ENCODE data around the gene GIMAP1.

Gene GIMAP1

DNA sequence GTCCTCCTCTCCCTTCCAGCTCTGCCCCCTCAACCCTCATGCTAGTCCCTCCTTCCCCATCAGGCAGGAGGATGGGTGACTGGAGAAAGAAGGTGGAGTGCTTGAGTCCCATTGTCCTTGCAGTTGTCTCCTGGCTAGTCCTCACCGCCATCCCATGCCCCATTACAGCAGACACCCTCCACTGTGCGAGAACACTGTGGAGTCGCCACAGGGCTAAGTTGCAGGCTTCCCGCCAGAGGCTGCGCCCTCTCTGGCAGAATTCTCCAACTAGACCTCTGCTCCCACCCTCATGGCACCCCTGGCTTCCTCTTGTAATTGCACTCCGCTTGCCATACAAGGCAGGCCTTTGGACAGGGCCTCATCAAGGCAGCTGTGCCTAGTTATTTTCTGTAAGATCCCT, 27.8 kb upstream of the GIMAP1 start:
- no peak overlapping the region for H3K9ac ChIP-seq (ENCODE audit: low read length)
- no peaks in the 10 kb centered on the region for H3K4me1 ChIP-seq (ENCODE audit: control insufficient read depth, low read depth, low read length)

DNA sequence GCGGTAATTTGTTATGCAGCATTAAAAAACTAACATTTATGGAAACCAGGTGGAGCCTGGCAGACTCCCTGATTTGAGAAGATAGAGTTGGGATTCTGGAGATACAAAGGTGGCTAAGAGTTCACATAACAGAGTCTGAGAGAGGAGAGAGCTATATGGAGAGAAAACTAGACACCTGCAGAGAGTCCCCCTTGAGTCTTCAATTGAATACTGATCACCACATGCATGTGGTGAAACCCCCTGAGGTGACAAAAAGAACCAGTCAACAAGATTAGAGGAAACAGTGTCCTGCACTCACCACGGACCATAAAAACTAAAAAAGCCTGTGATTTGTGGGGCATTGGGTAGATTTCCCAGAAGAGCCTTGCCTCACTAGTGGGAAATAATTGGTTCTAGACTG, 20.8 kb upstream of the GIMAP1 start:
- Histone ChIP-seq H3K4me1 (ENCODE audit: control insufficient read depth, low read depth, low read length) (no peaks in the 10 kb centered on the region), H3K27me3 (ENCODE audit: control insufficient read depth, insufficient read depth, low read length) (no peaks in the 10 kb centered on the region), H3K27ac (ENCODE audit: low read length) (no peak overlapping the region), H3K4me3 (ENCODE audit: low read length) (no peak overlapping the region), H3K36me3 (ENCODE audit: control insufficient read depth, low read depth, low read length) (no peaks in the 10 kb centered on the region), H3K9ac (ENCODE audit: low read length) (no peak overlapping the region), H3K9me3 (ENCODE audit: control insufficient read depth, low read depth, low read length) (no peaks in the 10 kb centered on the region)

More for the DNA sequence above, 27.8 kb upstream of the GIMAP1 start:
- H3K27ac ChIP-seq (ENCODE audit: low read length): no peak overlapping the region
- H3K36me3 ChIP-seq (ENCODE audit: control insufficient read depth, low read depth, low read length): no peaks in the 10 kb centered on the region
- no peaks in the 10 kb centered on the region for H3K9me3 ChIP-seq (ENCODE audit: control insufficient read depth, low read depth, low read length)
- H3K4me3 ChIP-seq (ENCODE audit: low read length): no peak overlapping the region
- H3K27me3 ChIP-seq (ENCODE audit: control insufficient read depth, insufficient read depth, low read length): no peaks in the 10 kb centered on the region

DNA sequence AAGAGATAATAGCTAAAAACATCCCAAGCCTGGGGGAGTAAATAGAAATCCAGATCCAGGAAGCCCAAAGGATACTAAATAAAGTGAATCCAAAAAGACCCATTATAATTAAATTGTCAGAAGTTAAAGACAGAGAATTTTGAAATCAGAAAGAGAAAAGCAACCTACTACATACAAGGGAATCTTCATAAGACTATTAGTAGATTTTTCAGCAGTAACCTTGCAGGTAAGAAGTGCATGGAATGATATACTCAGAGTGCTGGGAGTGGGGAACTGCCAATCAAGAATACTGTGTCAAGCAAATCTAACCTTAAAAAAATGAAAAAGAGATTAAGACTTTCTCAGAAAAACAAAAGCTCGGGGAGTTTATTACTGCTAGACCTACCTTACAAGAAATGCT, 13.2 kb upstream of the GIMAP1 start:
- Histone ChIP-seq H3K9ac (ENCODE audit: low read length) (no peak overlapping the region), H3K9me3 (ENCODE audit: control insufficient read depth, low read depth, low read length) (peaks cover 10% of the 10 kb centered on the region), H3K27me3 (ENCODE audit: control insufficient read depth, insufficient read depth, low read length) (no peaks in the 10 kb centered on the region), H3K4me1 (ENCODE audit: control insufficient read depth, low read depth, low read length) (no peaks in the 10 kb centered on the region), H3K27ac (ENCODE audit: low read length) (no peak overlapping the region), H3K36me3 (ENCODE audit: control insufficient read depth, low read depth, low read length) (no peaks in the 10 kb centered on the region), H3K4me3 (ENCODE audit: low read length) (no peak overlapping the region)

DNA sequence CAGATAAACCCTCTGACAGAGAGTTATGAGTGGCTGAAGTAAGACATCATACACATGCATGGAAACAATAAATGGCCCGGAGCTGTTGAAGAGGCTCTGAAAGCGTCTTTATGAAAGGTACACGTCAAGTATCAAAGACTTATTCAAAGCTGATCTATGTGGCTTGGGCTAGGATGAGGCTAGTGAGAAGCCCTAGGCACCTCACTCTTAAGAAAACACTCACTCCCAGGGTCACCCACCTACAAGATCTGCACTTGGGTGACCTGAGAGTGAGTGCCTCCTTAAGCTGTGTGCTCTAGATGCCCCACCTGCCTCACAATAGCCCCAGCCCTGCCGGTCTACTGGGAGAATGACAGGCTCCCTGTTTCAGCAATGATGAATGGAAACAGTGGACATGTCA, 1.1 kb upstream of the GIMAP1 start:
- Histone ChIP-seq H3K9me3 (ENCODE audit: control insufficient read depth, low read depth, low read length) (no peaks in the 10 kb centered on the region), H3K27me3 (ENCODE audit: control insufficient read depth, insufficient read depth, low read length) (peaks cover 25% of the 10 kb centered on the region), H3K36me3 (ENCODE audit: control insufficient read depth, low read depth, low read length) (no peaks in the 10 kb centered on the region), H3K27ac (ENCODE audit: low read length) (no peak overlapping the region), H3K9ac (ENCODE audit: low read length) (no peak overlapping the region), H3K4me1 (ENCODE audit: control insufficient read depth, low read depth, low read length) (no peaks in the 10 kb centered on the region), H3K4me3 (ENCODE audit: low read length) (no peak overlapping the region)

DNA sequence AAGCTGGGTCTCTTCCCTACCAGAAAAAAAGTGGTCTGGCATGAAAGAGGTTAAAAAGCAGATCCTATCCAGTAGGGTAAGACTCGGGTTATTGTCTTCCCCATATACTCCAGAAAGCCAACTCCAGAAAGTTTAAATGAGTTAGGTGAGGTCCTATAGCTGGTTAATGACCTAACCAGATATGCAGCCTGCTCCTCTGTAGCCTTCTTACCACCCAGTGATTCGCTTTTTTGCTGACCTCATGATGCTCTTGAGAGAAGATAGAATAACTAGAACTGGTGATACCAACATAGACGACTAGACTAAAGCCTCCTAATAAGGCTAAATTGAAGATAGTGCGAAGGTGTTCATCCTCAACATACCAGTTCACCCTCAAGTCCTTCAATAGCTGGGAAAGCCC, 675 bp upstream of the GIMAP1 start:
- Histone ChIP-seq H3K4me1 (ENCODE audit: control insufficient read depth, low read depth, low read length) (no peaks in the 10 kb centered on the region), H3K27ac (ENCODE audit: low read length) (no peak overlapping the region), H3K9me3 (ENCODE audit: control insufficient read depth, low read depth, low read length) (no peaks in the 10 kb centered on the region), H3K4me3 (ENCODE audit: low read length) (no peak overlapping the region), H3K36me3 (ENCODE audit: control insufficient read depth, low read depth, low read length) (no peaks in the 10 kb centered on the region), H3K9ac (ENCODE audit: low read length) (no peak overlapping the region), H3K27me3 (ENCODE audit: control insufficient read depth, insufficient read depth, low read length) (peaks cover 25% of the 10 kb centered on the region)

DNA sequence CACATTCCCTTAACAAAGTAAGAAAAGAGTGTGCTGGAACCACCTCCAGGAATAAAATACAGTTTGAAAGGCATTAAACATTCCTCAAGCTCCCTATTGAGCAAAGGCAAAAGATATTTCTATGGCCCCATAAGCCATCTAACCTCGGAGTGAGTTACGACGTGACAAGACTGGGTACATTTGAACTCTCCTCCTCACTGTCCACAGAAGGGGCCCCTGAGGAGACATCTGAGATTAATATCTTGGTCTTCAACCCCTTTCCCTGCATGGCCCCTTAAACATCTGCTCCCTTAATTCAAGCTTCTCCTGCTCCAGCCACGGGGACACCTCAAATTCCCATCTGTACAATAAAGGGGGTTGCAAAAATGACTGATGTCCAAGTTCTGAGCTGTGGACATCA, 526 bp downstream of the GIMAP1 start:
- Histone ChIP-seq H3K36me3 (ENCODE audit: control insufficient read depth, low read depth, low read length) (no peaks in the 10 kb centered on the region), H3K27me3 (ENCODE audit: control insufficient read depth, insufficient read depth, low read length) (peaks cover 25% of the 10 kb centered on the region), H3K4me3 (ENCODE audit: low read length) (no peak overlapping the region), H3K9ac (ENCODE audit: low read length) (no peak overlapping the region), H3K27ac (ENCODE audit: low read length) (no peak overlapping the region), H3K4me1 (ENCODE audit: control insufficient read depth, low read depth, low read length) (no peaks in the 10 kb centered on the region), H3K9me3 (ENCODE audit: control insufficient read depth, low read depth, low read length) (no peaks in the 10 kb centered on the region)

DNA sequence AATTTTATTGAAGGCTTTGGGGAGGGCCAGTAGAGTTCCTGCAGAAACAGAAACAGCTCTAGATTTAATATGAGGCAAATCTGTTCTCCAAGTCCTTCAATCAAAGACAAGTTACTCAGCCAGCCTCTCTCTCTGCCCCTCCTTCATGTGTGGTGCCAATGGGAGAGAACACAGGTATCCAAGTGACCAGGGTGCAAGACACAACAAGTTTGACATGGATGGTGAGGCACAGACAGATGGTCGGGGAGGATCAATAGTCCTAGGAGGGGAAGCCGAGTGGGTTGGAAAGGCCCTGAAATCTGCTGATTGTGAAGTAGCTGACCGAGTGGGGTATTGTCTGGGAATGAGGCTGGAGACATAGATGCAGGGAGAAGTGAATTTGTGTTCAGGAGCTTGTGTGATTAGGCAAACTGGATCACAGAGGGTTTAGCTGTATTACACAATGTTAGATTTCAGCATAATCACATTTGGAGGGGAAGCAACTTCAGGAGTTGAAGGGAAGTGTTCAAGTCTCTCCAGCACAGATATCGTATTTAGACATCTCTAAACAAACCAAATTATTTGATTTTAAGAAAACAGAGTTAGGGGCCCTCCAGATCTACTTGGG, 1.5 kb downstream of the GIMAP1 start:
- H3K27ac ChIP-seq (ENCODE audit: low read length): no peak overlapping the region
- no peaks in the 10 kb centered on the region for H3K36me3 ChIP-seq (ENCODE audit: control insufficient read depth, low read depth, low read length)
- H3K27me3 ChIP-seq (ENCODE audit: control insufficient read depth, insufficient read depth, low read length): peaks cover 31% of the 10 kb centered on the region
- no peak overlapping the region for H3K9ac ChIP-seq (ENCODE audit: low read length)
- no peaks in the 10 kb centered on the region for H3K9me3 ChIP-seq (ENCODE audit: control insufficient read depth, low read depth, low read length)
- H3K4me1 ChIP-seq (ENCODE audit: control insufficient read depth, low read depth, low read length): no peaks in the 10 kb centered on the region
- H3K4me3 ChIP-seq (ENCODE audit: low read length): no peak overlapping the region

DNA sequence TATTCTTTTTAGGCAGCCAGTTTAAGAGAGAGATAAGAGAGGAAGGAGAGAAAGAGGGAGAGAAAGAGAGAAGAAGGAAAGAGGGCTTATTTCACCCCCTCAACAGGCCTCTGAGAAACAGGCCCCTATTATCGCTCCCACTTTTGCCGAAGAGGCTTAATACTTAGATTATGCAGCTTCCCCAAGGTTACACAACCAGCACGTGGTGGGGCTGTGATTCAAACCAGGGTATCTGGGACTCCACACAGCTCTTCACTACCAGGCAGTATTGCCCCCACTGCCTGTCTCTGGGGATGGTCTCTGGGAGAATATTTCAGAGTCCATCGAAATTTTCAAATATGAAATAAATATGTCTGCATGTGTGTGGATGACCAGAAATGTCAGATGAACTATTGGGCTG, 3.0 kb downstream of the GIMAP1 start:
- Histone ChIP-seq H3K36me3 (ENCODE audit: control insufficient read depth, low read depth, low read length) (no peaks in the 10 kb centered on the region), H3K27me3 (ENCODE audit: control insufficient read depth, insufficient read depth, low read length) (peaks cover 44% of the 10 kb centered on the region), H3K9ac (ENCODE audit: low read length) (no peak overlapping the region), H3K4me3 (ENCODE audit: low read length) (no peak overlapping the region), H3K9me3 (ENCODE audit: control insufficient read depth, low read depth, low read length) (no peaks in the 10 kb centered on the region), H3K4me1 (ENCODE audit: control insufficient read depth, low read depth, low read length) (no peaks in the 10 kb centered on the region), H3K27ac (ENCODE audit: low read length) (no peak overlapping the region)

DNA sequence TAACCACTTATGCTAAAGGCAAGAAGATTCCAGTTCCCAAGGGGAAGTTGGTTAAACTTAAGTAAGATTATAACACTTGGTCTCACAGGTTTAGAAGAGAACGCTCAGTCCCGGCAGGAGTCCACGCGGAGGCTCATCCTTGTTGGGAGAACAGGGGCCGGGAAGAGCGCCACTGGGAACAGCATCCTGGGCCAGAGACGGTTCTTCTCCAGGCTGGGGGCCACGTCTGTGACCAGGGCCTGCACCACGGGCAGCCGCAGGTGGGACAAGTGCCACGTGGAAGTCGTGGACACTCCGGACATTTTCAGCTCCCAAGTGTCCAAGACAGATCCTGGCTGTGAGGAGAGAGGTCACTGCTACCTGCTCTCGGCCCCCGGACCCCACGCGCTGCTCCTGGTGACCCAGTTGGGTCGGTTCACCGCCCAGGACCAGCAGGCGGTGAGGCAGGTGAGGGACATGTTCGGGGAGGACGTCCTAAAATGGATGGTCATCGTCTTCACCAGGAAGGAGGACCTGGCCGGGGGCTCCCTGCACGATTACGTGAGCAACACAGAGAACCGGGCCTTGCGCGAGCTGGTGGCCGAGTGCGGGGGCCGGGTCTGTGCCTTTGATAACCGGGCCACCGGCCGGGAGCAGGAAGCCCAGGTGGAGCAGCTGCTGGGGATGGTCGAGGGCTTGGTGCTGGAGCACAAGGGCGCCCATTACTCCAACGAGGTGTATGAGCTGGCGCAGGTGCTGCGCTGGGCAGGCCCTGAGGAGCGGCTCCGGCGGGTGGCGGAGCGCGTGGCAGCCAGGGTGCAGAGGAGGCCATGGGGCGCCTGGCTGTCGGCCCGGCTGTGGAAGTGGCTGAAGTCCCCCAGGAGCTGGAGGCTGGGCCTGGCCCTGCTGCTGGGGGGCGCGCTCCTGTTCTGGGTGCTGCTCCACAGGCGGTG, 3.8 kb downstream of the GIMAP1 start:
- peaks cover 44% of the 10 kb centered on the region for H3K27me3 ChIP-seq (ENCODE audit: control insufficient read depth, insufficient read depth, low read length)
- no peak overlapping the region for H3K4me3 ChIP-seq (ENCODE audit: low read length)
- no peak overlapping the region for H3K27ac ChIP-seq (ENCODE audit: low read length)
- H3K4me1 ChIP-seq (ENCODE audit: control insufficient read depth, low read depth, low read length): no peaks in the 10 kb centered on the region
- H3K36me3 ChIP-seq (ENCODE audit: control insufficient read depth, low read depth, low read length): no peaks in the 10 kb centered on the region
- H3K9me3 ChIP-seq (ENCODE audit: control insufficient read depth, low read depth, low read length): no peaks in the 10 kb centered on the region
- H3K9ac ChIP-seq (ENCODE audit: low read length): no peak overlapping the region

DNA sequence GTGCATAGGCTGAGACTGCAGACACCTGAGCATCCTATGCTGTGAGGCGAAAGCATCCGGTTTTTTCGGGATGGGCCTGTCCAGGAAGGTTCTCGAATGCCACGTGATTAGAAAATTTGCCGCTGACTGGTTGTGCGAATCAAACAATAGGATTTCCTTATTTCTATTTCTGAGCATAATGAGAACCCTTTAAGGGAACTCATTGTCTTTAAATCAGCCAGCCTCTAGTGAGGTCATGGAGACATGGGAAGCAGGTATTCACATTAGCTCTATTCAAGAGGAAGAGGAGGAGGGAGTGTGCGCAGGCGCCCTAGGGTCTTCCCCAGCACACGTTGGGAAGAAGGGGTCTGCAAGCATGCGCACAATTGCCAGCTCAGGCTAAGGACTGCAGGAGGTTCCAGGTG, 5.6 kb downstream of the GIMAP1 start:
- H3K4me3 ChIP-seq (ENCODE audit: low read length): no peak overlapping the region
- no peak overlapping the region for H3K9ac ChIP-seq (ENCODE audit: low read length)
- no peaks in the 10 kb centered on the region for H3K9me3 ChIP-seq (ENCODE audit: control insufficient read depth, low read depth, low read length)
- H3K27ac ChIP-seq (ENCODE audit: low read length): no peak overlapping the region
- H3K4me1 ChIP-seq (ENCODE audit: control insufficient read depth, low read depth, low read length): no peaks in the 10 kb centered on the region
- peaks cover 41% of the 10 kb centered on the region for H3K27me3 ChIP-seq (ENCODE audit: control insufficient read depth, insufficient read depth, low read length)
- H3K36me3 ChIP-seq (ENCODE audit: control insufficient read depth, low read depth, low read length): no peaks in the 10 kb centered on the region

DNA sequence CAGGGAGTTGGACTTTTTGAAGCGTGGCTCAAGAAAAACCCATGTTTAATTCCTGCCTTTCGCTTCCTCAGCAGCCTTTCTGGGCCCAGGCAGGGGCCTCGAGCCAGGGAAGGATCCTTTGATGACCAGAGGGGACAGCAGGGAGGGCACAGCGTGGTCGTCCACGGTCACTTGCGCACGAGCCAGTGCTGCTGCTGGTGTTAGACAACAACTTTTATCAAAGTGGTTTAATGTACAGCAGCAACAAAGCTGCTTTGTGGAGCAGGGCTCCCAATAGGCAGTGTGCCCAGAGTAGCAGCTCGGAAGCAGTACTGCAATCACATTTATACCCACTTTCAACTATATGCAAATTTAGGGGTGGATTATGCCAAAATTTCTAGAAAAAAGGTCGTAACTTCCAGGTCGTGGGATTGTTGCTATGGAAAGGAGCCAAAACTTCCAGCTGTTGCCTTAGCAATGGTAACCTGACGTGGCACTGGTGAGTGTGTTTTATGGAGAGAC, 6.1 kb downstream of the GIMAP1 start:
- Histone ChIP-seq H3K27ac (ENCODE audit: low read length) (no peak overlapping the region), H3K9me3 (ENCODE audit: control insufficient read depth, low read depth, low read length) (no peaks in the 10 kb centered on the region), H3K4me1 (ENCODE audit: control insufficient read depth, low read depth, low read length) (no peaks in the 10 kb centered on the region), H3K27me3 (ENCODE audit: control insufficient read depth, insufficient read depth, low read length) (peaks cover 41% of the 10 kb centered on the region), H3K36me3 (ENCODE audit: control insufficient read depth, low read depth, low read length) (no peaks in the 10 kb centered on the region), H3K4me3 (ENCODE audit: low read length) (no peak overlapping the region), H3K9ac (ENCODE audit: low read length) (no peak overlapping the region)

DNA sequence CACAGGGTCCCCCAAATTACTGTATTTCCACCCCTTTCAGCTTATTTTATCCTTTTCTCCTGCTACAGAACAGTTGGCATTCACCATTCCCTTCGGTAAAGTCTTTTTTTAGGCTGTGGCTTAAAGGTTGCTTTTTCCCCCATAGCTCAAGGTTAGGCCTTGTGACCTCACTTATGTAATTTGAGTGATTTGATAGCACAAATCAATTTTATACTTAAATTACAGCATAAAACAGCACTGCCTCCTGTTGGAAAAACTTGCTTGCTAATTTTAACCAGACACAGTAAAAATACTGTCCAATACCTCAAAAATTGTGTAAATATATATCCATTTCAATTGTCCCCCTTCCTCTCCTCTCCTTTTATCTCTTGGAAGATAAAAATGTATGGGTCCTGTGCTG, 7.1 kb downstream of the GIMAP1 start:
- H3K9ac ChIP-seq (ENCODE audit: low read length): no peak overlapping the region
- no peak overlapping the region for H3K4me3 ChIP-seq (ENCODE audit: low read length)
- H3K4me1 ChIP-seq (ENCODE audit: control insufficient read depth, low read depth, low read length): no peaks in the 10 kb centered on the region
- H3K36me3 ChIP-seq (ENCODE audit: control insufficient read depth, low read depth, low read length): no peaks in the 10 kb centered on the region
- H3K27ac ChIP-seq (ENCODE audit: low read length): no peak overlapping the region
- H3K9me3 ChIP-seq (ENCODE audit: control insufficient read depth, low read depth, low read length): no peaks in the 10 kb centered on the region
- H3K27me3 ChIP-seq (ENCODE audit: control insufficient read depth, insufficient read depth, low read length): peaks cover 45% of the 10 kb centered on the region

All from iPS-18a (cell line).